ENCODE results near the gene DENND2C.
"Not testable (repeated sequence)": the region's sequence is repeated elsewhere in the genome, so short reads cannot be mapped to it uniquely, and the experiment has no call there.

DENND2C gene

DNA sequence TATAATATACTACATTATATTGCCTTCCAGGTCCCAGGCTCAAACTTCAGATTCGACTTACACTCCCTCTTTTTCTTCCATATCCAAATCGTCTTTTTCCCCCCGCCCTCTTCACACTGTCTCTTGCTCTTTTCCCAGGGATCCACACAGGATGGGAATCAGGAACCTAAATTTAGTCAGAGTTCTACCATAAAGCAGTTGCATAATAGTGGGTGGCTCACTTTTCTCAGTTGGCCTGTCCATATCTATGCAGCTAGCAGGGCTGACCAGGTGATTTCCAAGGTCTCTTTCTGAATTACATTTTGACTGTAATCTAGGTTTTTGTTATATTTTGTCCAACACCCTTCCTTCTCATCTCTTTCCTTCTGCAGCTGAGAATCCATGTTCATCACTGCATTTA, 80.7 kb downstream of the DENND2C start:
- DNase-seq, result no peak

DNA sequence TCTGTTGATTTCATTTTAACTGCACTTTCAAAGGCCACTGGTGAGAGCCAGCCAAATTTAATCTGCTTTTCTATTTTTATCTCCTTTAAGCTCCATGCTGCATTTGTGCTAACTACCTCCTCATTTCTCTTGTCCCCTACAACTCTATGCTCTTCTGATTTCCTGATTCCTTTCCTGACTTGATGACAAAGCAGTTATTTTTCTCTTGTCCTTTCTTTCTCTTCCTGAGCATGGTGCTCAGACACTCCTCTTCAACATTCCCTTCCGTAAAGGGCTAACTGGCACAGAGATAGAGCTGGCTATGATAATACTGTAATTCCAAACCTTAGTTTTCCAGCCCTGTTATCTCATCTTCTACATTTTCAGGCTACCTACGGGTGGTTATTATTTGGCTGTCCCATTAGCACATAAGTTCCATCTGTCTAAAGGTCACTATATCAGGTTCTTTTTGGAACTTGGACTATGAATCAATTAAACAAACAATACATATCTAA, 81.6 kb downstream of the DENND2C start:
- no peak for DNase-seq

DNA sequence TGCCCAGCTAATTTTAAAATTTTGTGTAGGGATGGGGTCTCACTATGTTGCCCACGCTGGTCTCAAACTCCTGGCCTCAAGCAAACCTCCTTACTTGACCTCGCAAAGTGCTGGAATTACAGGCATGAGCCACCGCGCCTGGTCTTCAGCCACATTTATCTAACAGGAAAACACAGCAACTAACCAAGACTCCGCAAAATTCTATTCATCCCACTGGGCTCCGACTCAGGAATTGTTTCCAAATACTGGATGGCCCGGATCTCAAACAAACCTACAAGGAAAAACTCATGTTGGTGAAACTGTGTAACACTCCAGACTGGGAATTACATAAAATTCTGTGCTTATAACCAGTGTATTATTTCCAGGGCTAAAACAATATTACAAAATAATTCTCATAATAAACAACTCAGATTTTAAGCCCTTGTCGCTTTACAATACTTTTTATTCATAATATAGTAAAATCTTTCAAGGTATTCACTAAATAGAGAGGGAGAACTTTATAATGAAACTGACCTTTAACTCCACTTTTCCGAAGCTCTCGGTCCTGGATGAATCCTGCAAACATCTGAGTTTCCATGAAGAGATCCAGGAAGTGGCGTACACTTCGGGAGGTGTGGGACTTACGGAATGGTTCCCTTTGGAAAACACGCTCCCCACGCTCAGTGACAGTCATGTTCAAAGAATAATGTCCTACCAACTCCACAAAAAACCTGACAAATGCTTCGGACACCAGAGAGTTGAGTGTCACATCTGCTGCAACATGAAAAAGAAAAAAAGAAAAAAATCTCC, 82.5 kb downstream of the DENND2C start:
- DNase-seq, result no peak

DNA sequence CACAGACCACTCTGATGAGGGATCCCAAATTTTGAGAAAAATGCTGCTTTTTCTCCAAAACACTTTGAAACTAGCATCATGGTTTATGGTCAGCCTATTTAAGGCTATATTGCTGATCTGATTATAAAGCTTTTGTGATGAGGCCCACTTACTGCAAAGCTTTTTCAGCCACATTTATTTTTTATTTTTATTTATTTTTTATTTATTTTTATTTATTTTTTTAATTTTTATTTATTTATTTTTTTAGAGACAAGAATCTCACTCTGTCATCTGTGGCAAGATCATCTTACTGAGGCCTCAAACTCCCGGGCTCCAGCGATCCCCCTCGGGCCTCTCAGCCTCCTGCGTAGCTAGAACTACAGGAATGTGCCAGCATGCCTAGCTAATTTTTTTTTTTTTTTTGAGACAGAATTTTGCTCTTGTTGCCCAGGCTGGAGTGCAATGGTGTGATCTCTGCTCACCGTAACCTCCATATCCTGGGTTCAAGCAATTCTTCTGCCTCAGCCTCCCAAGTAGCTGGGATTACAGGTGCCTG, 83.3 kb downstream of the DENND2C start:
- no peak for DNase-seq

DNA sequence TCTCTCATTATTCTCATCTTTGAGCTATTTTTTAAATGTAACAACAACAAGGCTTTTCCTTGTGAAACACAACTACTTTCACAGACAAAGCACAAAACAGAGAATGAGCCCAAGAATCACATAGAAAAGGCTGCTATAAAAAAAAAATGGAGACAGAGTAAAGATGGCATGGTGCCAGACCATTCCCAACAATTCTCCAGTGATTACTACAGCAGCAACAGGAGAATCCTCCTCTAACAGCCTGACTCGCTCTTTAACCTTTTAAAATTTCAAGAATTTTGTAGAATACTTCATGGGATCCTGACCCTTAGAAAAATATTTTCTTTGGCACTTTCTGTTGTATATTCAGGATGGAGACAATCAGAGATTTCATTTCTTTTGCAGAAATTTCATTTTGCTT, 84.6 kb downstream of the DENND2C start:
- no peak for DNase-seq

DNA sequence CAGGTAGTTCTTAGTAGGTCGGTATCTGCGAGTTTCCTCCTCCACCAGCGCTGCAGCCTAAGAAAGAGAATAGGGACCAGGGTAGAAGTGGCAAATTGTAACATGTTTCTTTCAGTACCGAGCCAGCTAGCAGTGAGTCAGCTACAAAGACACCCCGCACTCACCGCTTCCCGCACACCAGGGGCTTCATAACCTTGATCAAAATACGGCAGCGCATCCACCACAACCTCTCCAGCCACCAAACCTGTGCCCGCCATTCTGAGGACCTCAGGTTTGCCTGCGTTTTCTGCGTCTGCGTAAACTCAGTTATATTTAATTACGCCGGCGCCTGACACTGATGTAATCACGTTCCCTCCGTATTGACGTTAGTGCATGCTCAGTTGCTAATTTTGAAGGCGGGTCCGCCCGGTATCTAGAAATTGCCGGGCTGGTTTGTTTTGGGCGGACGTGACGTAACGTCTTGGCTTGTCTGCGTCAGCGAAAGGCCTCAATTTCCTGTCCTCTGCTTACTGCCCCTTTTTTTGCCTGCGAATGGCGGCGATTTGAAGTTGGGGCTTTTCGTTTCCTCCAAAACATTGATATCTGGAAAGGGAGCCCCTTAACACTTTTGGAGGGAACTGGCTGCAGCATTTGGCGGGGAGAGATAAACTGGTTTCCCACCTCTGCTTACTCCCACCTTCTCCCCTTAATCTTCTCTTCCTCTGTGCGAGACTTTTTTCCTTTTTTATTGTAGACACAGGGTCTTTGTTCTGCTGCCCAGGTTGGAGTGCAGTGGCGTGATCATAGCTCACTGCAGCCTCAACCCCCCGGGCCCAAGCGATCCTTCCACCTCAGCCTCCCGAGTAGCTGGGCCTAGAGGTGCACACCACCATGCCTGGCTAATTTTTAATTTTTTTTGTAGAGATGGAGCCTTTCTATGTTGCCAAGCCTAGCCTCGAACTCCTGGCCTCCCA, 88.2 kb downstream of the DENND2C start, which contains the start of gene BCAS2:
Gene BCAS2, minus strand, starts transcription at position 281 of the 953 bp plus-strand sequence. Its CDS starts 24 bp downstream, at position 257.
- peak; percentile 90 for DNase-seq

DNA sequence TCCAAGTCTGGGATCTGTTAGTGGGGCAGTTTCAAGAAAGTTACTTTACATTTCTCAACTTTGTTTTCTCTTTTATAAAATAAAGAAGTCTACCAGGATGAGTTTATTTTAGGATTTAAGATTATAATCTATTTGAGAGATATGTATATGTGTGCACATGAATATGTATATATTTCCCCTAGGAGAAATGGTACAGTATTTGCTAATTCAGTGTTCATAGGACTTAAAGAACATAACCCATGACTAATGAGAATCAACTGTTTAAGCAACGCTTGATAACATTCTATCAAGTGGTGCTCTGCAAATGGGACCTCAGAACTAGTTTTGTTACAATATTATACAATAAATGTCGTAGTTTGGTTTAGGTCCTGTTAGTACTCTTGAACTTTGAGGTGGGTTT, 95.5 kb downstream of the DENND2C start:
- no peak for DNase-seq

DNA sequence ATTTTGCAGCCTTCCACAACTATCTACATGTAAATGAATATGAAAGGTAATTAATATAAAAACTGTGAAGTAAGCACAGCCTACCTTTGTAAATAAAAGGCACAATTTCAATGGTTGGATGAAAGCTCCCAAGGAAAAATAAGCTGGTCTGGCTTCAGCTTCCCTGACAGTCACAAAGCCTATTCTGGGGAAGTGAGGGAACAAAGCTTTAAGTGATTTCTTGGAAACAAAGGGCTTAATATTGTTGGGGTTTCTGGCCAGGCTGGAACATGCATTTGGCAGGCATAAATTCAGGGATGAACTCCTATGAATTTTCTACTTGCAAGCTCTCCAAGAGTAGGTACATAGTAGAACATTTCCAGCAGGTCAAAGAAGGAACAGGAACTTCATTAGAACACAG, 105.7 kb downstream of the DENND2C start:
- DNase-seq, result no peak

DNA sequence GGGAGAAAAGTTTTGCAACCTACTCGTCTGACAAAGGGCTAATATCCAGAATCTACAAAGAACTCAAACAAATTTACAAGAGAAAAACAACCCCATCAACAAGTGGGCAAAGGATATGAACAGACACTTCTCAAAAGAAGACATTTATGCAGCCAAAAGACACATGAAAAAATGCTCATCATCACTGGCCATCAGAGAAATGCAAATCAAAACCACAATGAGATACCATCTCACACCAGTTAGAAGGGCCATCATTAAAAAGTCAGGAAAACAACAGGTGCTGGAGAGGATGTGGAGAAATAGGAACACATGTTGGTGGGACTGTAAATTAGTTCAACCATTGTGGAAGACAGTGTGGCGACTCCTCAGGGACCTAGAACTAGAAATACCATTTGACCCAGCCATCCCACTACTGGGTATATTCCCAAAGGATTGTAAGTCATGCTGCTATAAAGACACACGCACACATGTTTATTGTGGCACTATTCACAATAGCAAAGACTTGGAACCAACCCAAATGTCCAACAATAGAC, 106.8 kb downstream of the DENND2C start:
- DNase-seq, result not testable (repeated sequence)

DNA sequence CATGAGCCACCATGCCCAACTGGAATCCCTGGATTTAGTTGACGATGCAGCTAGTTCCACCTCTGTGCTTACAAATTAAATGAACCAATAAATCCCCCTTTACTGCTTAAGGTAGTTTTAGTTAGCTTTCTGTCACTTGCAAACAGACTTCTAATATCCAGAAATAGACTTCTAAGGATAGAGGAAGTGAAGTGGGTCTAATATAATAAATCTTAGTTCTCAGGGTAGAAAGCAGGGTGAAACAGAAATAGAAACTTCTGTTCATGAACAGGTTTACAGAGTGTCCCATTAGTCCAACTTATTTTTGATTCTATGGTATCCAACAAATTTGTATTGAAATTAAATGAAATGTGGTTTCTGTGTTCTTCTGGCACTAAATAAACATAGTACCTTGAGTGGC, 108.5 kb downstream of the DENND2C start:
- DNase-seq, result no peak

DNA sequence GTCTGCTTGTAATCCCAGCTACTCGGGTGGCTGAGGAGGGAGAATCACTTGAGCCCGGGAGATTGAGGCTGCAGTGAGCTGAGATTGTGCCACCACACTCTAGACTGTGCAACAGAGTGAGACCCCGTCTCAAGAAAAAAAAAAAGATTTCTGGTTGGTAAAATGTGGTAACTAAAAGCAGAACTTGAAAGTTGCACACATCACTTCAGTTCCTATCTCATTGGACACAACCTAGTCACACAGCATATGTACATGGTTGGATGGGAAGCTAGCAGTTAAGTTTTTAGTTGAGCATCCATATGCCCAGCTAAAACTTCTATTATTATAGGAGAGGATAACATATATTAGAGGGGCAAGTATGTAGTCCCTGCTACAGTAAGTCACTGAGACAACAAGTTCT, 110.5 kb downstream of the DENND2C start:
- no peak for DNase-seq

DNA sequence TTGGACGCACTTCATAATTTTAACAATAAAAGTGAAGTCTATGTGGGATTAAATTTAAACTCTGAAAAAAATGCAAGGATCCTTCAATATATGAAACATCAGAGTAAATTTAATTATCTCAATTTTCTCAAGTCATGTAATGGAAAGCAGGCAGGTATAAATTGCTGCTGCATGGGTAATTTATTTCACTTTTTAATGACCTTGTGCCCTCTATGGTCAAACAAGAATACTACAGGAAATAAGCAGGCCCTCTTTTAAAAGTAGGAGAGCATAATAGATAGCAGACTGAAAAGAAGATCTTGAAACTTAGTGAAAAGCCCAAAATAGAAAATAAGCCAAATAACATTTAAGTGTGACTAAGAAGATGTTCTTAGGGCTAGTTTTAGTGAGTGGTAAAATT, 111.3 kb downstream of the DENND2C start:
- DNase-seq, result no peak

DNA sequence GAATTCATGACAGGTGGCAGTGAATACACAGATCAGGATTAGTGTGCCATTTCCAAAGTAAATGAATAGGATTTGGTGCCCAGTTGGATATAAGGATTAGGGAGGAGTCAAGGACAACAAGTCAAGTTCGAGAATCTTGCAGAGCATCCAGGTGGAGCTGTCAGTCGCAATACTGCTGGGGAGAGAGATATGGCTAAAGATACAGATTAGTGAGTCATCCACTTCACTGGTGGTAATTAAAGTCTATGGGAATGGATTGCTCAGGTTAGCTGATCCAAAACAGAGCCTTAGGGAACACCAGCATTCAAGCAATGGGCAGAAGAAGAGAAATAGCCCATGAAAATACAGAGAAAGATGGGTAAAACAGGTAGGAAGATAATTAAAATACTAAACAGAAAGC, 115.3 kb downstream of the DENND2C start:
- no peak for DNase-seq

DNA sequence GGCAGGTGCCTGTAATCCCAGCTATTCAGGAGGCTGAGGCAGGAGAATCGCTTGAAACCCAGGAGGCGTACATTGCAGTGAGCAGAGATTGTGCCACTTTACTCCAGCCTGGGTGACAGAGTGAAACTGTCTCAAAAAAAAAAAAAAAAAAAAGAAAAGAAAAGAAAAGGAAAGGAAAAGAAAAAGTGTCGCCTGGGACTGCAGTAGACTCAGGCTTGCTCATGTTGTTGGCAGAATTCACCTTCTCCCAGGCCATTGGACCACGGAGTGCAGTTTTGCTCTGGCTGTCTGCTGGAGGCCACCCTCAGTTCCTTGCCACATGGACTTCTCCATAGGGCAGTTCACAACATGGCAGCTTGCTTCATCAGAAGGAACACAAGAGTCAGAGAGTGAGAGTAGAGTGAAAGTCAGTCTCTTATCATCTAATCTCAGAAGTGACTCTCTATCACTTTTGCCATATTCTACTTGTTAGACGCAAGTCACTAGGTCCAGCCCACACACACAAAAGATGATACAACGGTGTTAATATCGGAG, 117.7 kb downstream of the DENND2C start:
- no peak for DNase-seq

DNA sequence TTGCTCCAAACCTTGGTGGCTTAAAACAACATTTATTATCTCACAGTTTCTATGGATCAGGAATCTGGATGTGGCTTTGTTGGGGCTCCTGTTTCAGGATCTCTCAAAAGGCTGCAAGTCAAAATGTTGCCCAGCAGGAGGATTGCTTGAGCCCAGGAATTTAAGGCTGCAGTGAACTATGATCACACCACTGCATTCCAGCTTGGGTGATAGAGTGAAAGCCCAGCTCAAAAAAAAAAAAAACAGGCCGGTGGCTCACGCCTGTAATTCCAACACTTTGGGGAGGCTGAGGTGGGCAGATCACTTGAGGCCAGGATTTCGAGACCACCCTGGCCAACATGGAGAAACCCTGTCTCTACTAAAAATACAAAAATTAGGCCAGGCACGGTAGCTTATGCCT, 118.4 kb downstream of the DENND2C start:
- DNase-seq, result no peak

DNA sequence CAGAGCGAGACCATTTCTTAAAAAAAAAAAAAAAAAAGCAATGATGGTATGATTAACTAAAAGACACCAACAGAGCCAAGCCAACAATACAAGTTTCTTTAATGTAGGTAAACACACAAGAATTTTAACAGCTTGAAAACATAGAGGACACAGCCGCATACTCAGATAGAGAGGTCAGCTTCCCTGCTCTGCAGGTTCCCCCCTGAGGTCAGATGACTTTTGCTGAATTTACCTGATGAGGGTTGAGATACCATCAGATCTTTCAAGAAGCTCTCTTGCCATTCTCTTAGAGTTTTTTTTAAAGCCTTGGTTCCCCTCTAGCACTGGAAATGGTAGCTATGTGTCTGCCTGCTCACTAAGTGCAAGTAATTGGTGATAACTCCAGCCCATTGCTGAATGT, 119.5 kb downstream of the DENND2C start:
- no peak for DNase-seq

DNA sequence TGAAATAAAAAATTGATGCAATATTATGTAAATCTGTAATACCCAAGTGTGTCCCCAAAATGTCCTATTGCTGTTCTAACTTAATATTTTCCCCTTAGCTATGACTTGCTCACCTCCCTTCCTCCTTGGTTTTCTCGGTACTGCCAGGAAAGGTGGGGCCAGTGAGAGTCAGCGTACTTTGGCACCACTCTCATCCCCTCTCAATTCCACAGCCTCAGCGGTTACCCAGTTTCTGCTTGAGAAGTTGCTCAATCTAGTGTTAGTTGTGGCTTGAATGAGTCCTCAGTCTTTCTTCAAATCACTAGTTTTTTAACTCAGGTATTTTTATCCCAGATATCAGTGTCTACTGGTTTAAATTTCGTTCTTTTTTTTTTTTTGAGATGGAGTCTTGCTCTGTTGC, 120.7 kb downstream of the DENND2C start:
- no peak for DNase-seq

DNA sequence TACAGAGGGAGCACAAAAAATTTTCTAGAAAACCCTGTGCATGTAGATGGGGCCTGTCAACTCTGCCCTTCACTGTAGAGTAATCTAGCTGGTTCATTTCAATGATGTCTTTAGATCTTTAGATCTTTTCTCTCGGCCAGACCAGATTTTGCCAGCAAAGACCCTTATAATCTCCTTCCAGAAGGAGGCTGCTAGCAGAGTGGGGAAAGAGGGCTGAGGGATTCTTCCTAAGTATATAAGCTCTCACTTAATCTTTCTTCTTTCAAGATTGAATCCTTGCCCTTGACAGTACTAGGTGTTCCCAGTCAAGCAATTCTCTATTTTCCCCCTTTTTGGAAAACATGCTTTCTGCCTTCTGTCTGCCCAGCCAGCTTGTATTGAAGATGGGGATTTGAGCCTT, 122.8 kb downstream of the DENND2C start:
- DNase-seq, result no peak

DNA sequence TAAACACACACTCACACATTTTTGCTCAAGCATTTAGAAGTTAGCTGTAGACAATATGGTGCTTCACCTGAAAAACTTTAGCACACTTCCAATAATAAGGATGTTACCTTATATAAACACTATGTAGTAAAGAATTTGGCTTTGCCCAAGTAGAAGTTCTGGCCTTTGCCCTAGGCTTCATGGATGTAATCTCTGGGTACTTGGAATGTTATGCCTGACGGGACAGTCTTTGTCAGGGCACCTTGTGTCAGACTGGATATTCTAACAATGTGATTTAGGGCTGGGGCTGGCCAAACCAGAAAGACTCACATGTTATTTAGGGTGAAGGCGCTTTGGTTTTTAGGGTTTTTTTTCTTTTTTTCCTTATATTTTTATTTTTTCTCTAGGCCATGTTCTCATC, 124.1 kb downstream of the DENND2C start:
- no peak for DNase-seq

DNA sequence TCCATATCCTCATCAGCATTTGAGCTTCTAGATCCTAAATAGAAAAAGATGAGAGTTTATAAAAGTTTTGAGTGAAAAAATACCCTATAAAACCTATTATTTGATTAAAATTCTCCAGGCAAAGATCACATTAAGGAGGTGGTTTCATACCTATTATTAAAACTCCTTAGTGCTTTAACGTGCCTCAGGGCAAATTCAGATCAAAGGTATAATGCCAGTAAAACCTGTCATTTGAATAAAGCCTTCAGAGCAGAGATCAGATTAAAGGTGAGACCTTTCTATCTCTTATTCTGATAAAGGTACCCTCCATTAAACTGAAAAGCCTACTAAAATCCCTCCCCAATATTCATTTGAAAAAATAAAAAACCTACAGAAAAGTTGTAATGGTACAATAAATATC, 124.5 kb downstream of the DENND2C start:
- no peak for DNase-seq

DNA sequence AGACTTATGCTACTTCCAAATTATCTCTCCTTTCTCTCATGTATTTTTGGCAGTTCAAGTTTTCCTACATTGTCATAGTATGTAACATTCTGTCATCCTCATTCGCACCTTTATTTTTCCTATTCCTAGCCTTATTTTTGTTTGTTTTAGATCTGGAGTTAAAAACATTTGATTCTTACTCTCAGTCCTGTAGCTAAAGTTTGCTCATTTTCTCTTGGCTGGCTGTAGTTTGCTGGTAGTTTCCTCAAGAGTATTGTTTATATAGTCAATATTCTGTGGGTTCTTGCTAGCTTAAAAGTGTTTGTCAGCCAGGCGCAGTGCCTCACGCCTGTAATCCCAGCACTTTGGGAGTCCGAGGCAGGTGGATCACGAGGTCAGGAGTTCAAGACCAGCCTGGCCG, 129.0 kb downstream of the DENND2C start:
- DNase-seq, result no peak

DNA sequence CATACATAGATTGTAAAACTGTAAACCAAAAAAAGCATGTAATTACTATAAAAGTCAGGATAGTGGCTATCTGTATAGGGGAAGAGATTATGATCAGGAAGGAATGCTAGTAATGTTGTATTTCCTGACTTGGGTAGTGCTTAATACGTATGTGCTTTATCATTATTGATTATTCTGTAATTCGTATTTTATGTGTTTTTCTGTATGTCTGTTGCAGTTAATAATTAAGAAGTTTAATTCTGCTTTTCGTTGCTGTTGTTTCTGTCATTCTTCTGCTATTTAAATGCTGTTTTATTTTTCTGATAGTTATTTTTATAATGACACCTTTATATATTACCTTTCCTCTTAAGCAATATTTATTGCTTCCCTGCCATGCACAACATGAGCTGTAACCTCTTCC, 129.6 kb downstream of the DENND2C start:
- no peak for DNase-seq

DNA sequence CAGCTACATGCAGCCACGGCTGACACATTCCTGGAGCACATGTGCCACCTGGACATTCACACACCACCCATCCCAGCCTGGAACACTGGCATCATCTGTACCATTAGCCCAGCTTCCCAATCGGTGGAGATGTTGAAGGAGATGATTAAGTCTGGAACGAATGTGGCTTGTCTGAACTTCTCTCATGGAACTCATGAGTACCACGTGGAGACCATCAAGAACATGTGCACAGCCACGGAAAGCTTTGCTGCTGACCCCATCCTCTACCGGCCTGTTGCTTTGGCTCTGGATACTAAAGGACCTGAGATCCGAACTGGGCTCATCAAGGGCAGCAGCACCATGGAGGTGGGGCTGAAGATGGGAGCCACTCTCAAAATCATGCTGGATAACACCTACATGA, 133.8 kb downstream of the DENND2C start:
- no peak for DNase-seq

All from activated T-cell treated with anti-CD3 and anti-CD28 coated beads for 4 hours (primary cell).